Breast epithelium (tissue), 4 donors: ENCODE results near the gene HELT. TPM values are rescaled to one million over a fixed set of nuclear protein-coding genes. Genes with fewer than 3 reads are reported as not detected.
"Not testable (repeated sequence)": the region's sequence is repeated elsewhere in the genome, so short reads cannot be mapped to it uniquely, and the experiment has no call there.

Experiments used
- DNase-seq, 2 donors: peaks; one replicate each; pipeline ENCODE4 v3.0.0-alpha.2; 2019; ENCODE audit warnings: low spot score in 2 of 2
- H3K27ac ChIP-seq, 2 donors: fragments of 200-600 bp; sonication (generic) in 1 of 2; one replicate each; pipeline ENCODE4 v1.5.1; 2016 to 2019; ENCODE audit warnings: mild to moderate bottlenecking in 1 of 2
- H3K27me3 ChIP-seq, 2 donors: fragments of 200-600 bp; sonication (generic) in 1 of 2; one replicate each; pipeline versions ENCODE4 v1.5.1 to v1.6.0; 2017 to 2019; ENCODE audit warnings: control low read depth in 1 of 2, mild to moderate bottlenecking in 1 of 2
- H3K36me3 ChIP-seq: fragments of 200-600 bp; one replicate; pipeline ENCODE4 v1.5.1; 2019
- H3K4me1 ChIP-seq, 2 donors: fragments of 200-600 bp; sonication (generic); one replicate each; pipeline ENCODE4 v1.5.1; 2016 to 2019; ENCODE audit warnings: control low read depth in 1 of 2
- H3K4me3 ChIP-seq, 3 donors: fragments of 200-600 bp; sonication (generic); 1 replicate in 2 of 3; 2 replicates in 1 of 3; pipeline ENCODE4 v1.5.1; 2016 to 2019; ENCODE audit warnings: mild to moderate bottlenecking in 3 of 3, moderate library complexity in 2 of 3
- H3K9me3 ChIP-seq, 2 donors: fragments of 200-600 bp; sonication (generic) in 1 of 2; one replicate each; pipeline ENCODE4 v1.5.1; 2016 to 2019; ENCODE audit warnings: control low read depth in 1 of 2
- POLR2A ChIP-seq: fragments of 450-650 bp; IDR thresholded peaks from one replicate; pipeline ENCODE4 v1.6.1; 2016; ENCODE audit warnings: antibody characterized with exemption, mild to moderate bottlenecking, moderate library complexity
- POLR2AphosphoS5 ChIP-seq, 3 donors: sonication (generic); formaldehyde crosslinking; IDR thresholded peaks; one replicate each; pipeline ENCODE4 v1.6.1; 2017; ENCODE audit warnings: antibody characterized with exemption in 3 of 3
- intact Hi-C: fragments of 100-400 bp; cut with DNase I; formaldehyde crosslinking; loops from one replicate; pipeline ENCODE4 v1.15.1; 2023; ENCODE audit warnings: low total_unique reads
- total RNA-seq, 3 donors: library from RNA; depleted of rRNA; stranded (reverse); fragments of >200 nt; gene quantifications; one replicate each; pipeline ENCODE4 v1.1.0, GENCODE V29; 2016
- TF ChIP-seq, protein P1 (sequence below), 3 donors: fragments of 450-650 bp; IDR thresholded peaks; one replicate each; pipeline ENCODE4 v1.5.1; 2016 to 2017; ENCODE audit warnings: antibody characterized with exemption in 3 of 3, mild to moderate bottlenecking in 3 of 3, moderate library complexity in 3 of 3

HELT gene
- total RNA-seq, 3 donors from 2014 or later: not detected

DNA sequence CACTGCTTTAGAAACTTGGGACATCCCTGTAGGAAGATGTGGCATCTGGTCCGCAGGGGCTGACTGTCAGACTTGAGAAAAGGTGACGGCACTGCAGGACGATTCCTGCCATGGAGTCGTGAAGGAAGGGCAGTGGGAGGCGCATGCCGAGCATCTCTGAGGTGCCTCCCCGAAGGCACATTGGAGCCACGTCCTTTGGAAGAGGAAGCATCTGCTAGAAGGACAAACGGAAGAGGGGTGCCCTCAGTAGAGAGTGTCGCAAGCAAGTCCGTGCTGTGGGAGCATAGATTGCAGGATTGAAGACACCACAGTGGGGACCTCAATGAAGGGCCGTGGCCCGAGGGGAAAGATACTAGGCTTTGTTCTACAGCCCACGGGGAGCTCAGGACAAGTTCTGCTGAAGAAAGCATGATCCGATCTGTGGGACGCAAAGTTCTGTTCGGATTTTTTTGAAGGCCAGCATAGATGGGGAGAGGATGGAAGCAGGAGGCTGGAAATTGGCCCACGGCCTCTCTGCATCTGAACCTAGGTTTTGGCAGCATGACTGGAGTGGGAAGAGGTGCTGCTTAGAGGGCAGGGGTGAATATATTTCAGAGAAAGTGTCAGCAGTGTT lies 24.2 kb upstream of the HELT start:
- no peak for TF ChIP-seq POLR2A
- TF ChIP-seq, protein P1, sequence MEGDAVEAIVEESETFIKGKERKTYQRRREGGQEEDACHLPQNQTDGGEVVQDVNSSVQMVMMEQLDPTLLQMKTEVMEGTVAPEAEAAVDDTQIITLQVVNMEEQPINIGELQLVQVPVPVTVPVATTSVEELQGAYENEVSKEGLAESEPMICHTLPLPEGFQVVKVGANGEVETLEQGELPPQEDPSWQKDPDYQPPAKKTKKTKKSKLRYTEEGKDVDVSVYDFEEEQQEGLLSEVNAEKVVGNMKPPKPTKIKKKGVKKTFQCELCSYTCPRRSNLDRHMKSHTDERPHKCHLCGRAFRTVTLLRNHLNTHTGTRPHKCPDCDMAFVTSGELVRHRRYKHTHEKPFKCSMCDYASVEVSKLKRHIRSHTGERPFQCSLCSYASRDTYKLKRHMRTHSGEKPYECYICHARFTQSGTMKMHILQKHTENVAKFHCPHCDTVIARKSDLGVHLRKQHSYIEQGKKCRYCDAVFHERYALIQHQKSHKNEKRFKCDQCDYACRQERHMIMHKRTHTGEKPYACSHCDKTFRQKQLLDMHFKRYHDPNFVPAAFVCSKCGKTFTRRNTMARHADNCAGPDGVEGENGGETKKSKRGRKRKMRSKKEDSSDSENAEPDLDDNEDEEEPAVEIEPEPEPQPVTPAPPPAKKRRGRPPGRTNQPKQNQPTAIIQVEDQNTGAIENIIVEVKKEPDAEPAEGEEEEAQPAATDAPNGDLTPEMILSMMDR (IDR thresholded peaks at IDR 0.05): no peak
- no peak for TF ChIP-seq POLR2AphosphoS5 (IDR thresholded peaks at IDR 0.05)
- no peaks in the 10 kb centered on the region for H3K4me1 ChIP-seq
- no peak overlapping the region for H3K4me3 ChIP-seq
- H3K36me3 ChIP-seq: no peaks in the 10 kb centered on the region
- no peak for DNase-seq
- H3K27me3 ChIP-seq: peaks cover 0 to 5% of the 10 kb centered on the region in 2 donors
- H3K9me3 ChIP-seq: no peaks in the 10 kb centered on the region
- intact Hi-C loops: no loop called here
- no peak overlapping the region for H3K27ac ChIP-seq

DNA sequence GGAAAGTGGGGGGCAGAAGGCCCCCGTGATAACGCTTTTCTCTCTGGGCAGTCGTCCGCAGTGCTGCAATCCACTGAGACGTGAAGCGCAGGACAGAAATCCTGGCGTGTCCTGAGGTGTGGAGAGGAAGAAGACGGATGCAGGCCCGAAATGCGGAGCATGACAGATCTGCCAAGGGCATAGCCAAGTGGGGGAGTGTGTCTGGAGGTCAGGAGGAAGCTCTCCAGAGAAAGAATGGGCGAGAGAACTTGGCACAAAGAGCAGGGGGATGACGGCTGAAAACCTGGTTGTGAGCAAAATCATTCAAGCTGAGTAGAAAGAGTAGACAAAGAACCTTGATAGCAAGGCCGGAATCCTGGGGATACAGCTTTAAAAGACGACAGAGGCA lies 23.7 kb upstream of the HELT start:
- Histone ChIP-seq H3K27ac (no peak overlapping the region), H3K36me3 (no peaks in the 10 kb centered on the region), H3K27me3 (peaks cover 0 to 5% of the 10 kb centered on the region in 2 donors), H3K4me3 (no peak overlapping the region), H3K4me1 (no peaks in the 10 kb centered on the region), H3K9me3 (no peaks in the 10 kb centered on the region)
- intact Hi-C loops: no loop called here
- DNase-seq: no peak
- TF ChIP-seq POLR2A: no peak
- no peak for TF ChIP-seq POLR2AphosphoS5 (IDR thresholded peaks at IDR 0.05)

DNA sequence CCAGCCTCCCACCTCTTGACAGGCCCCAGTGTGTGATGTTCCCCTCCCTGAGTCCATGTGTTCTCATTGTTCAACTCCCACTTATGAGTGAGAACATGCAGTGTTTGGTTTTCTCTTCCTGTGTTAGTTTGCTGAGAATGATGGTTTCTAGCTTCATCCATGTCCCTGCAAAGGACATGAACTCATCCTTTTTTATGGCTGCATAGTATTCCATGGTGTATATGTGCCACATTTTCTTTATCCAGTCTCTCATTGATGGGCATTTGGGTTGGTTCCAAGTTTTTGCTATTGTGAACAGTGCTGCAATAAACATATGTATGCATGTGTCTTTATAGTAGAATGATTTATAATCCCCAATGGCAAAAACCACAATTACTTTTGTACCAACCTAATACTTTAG lies 20.6 kb upstream of the HELT start:
- H3K27me3 ChIP-seq, H3K27ac ChIP-seq, H3K9me3 ChIP-seq, H3K4me3 ChIP-seq, intact Hi-C loops, DNase-seq, H3K36me3 ChIP-seq, H3K4me1 ChIP-seq: not testable (repeated sequence)

DNA sequence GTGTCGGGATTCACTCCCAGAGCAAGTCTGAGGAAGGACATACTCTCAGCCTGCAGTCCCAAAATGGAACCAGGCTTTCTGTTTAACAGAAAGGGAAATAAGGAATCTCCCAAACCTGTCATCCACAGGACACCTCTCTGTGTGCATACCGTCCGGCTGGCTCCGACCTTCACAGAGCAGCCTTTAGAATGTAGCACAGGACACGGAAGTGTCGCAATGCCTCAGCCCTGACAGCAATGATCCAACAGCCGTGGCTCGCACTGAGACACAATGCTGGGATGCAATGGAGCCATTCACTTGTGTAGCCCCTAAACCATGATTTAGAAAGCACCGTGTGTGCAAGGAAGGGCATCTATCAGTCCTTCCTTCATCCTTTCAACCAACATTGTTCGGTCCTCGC lies 15.5 kb upstream of the HELT start:
- intact Hi-C loops: no loop called here
- Histone ChIP-seq H3K4me3 (no peak overlapping the region), H3K4me1 (no peaks in the 10 kb centered on the region), H3K27ac (no peak overlapping the region), H3K9me3 (no peaks in the 10 kb centered on the region), H3K27me3 (no peaks in the 10 kb centered on the region), H3K36me3 (no peaks in the 10 kb centered on the region)
- TF ChIP-seq POLR2AphosphoS5 (IDR thresholded peaks at IDR 0.05): no peak
- TF ChIP-seq, protein P1 (IDR thresholded peaks at IDR 0.05): no peak
- no peak for TF ChIP-seq POLR2A
- no peak for DNase-seq

DNA sequence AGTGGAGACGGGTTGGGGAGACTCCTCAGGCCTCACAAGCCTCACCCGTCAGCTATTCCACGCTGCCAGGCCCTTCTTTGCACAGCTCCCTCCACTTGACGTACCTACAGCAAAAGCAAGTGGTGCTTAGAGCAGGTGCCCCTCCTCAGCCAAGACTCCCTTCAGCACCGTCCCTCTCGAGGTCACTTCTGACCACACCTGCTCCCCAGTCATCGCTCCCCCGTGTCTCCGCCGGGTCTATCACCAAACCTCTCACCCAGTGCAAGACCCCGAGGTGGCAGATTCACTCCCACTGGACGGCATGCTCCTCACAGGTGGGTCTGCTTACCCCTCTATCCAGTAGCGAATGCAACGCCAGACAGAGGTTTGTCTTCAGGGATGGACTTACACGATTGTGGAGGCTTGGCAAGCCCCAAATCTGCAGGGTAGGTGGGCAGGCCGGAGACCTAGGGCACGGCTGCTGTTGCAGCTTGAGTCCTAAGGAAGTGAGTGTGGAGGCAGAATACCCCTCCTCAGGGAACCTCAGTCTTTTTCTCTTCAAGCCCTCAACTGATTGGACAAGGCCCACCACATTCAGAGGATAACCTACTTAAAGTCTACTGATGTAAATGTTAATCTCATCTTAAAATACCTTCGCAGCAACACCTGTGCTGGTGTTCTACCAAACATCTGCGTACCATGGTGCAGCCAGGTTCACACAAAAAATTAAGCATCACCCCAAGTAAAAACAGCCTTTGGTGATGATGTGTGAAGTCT lies 14.5 kb upstream of the HELT start:
- intact Hi-C loops: no loop called here

More for the DNA sequence above, 14.5 kb upstream of the HELT start:
- peaks cover 0 to 6% of the 10 kb centered on the region in 2 donors for H3K27me3 ChIP-seq
- no peak overlapping the region for H3K4me3 ChIP-seq
- no peaks in the 10 kb centered on the region for H3K9me3 ChIP-seq
- H3K27ac ChIP-seq: no peak overlapping the region
- H3K36me3 ChIP-seq: no peaks in the 10 kb centered on the region
- no peaks in the 10 kb centered on the region for H3K4me1 ChIP-seq
- DNase-seq: no peak
- TF ChIP-seq, protein P1 (IDR thresholded peaks at IDR 0.05): no peak
- TF ChIP-seq POLR2AphosphoS5 (IDR thresholded peaks at IDR 0.05): no peak
- TF ChIP-seq POLR2A: no peak
